Retinal pigment epithelial cell (primary cell): ENCODE results near the gene SEMA5A.

Experiments
- DNase-seq: peaks from one replicate; pipeline ENCODE4 v3.0.0-alpha.2; 2010; ENCODE audit warnings: low read depth
- H3K4me3 ChIP-seq: 2 replicates; pipeline ENCODE4 v1.5.1; 2011; ENCODE audit warnings: mild to moderate bottlenecking, low read length, control low read depth, moderate library complexity
- TF ChIP-seq, protein P1 (sequence below): conservative IDR thresholded peaks from 2 replicates; pipeline ENCODE4 v1.5.1; 2011; ENCODE audit warnings: low read depth, low read length, control low read depth, inconsistent platforms

Gene SEMA5A

DNA sequence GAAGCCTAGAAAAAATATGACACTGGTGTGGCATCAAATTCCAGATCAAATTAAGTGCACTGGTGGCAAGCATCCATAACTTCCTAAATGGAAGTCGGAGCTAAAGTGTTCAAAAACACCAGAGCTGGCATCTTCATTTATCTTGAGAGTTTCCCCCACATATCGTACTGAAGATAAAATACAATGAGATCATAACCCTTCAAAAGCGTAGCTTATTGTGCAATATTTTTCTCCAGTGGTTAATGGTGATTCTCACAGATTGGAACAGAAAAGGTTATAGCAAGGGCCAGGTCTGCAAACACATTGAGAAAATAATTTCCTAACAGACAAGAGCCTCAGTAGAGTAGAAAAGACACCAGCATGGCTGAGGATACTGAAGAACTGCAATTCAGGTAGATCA, 147.6 kb downstream of the SEMA5A start:
- H3K4me3 ChIP-seq: no peak overlapping the region
- TF ChIP-seq, protein P1, sequence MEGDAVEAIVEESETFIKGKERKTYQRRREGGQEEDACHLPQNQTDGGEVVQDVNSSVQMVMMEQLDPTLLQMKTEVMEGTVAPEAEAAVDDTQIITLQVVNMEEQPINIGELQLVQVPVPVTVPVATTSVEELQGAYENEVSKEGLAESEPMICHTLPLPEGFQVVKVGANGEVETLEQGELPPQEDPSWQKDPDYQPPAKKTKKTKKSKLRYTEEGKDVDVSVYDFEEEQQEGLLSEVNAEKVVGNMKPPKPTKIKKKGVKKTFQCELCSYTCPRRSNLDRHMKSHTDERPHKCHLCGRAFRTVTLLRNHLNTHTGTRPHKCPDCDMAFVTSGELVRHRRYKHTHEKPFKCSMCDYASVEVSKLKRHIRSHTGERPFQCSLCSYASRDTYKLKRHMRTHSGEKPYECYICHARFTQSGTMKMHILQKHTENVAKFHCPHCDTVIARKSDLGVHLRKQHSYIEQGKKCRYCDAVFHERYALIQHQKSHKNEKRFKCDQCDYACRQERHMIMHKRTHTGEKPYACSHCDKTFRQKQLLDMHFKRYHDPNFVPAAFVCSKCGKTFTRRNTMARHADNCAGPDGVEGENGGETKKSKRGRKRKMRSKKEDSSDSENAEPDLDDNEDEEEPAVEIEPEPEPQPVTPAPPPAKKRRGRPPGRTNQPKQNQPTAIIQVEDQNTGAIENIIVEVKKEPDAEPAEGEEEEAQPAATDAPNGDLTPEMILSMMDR: no peak
- no peak for DNase-seq

DNA sequence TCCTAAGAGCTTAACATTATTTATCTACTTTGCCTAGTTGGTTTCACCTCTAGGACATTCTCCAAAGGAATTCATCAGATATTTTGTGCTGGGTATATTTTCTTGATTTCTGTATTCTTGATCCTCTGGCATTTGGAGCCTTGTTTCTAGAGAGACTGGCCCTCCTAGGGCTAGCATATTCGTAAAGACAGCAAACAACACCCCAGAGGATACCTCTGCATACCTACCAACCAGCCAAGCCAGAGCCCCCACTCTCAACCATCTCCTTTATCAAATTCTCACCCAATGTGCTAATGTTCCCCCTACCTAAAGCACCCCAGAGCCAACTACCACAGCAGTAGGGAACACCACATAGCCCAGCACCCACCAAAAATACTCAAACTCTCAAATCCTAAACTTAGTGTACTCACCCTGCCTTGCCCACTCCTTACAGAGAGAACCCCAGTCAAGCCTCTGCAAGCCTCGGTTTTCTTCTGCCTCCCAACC, 149.5 kb downstream of the SEMA5A start:
- DNase-seq: no peak
- H3K4me3 ChIP-seq: no peak overlapping the region
- TF ChIP-seq, protein P1: no peak

DNA sequence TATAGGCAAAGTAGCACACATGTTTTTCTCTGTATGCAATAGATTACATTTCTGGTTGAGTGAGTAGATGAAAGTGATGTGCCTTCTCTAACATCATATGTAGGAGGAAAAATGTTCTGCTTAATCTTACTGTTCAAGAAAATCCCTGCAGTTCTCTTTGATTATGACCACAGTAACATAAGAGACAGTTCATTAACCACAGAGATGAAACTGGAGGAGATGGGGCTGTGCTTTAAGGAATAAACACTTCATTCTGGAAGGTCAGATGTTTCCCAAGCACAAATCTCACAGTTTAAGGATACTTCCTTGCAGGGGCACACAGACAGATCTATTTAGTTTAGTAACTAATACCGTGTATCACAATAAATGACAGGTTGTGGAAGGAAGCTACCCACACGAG, 150.2 kb downstream of the SEMA5A start:
- TF ChIP-seq, protein P1: no peak
- no peak overlapping the region for H3K4me3 ChIP-seq

DNA sequence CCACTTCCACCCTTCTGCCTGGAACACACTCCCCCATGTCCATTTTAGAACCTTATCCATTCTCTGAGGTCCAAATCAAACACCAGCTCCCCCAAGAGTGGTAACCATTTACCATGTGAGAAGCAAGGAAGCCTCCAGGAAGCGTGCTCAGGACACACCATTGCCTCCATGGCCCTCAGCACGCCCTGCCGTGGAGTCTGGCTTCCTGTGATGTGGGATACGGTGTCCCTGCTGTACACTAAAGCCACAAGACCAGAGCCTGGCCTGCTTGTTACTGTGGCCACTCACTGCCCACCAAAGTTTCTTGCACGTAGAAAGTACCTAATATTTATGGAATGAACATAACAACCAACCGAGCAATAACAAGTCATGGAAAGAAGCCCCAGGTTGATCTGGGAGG, 151.7 kb downstream of the SEMA5A start:
- no peak overlapping the region for H3K4me3 ChIP-seq
- DNase-seq: no peak
- TF ChIP-seq, protein P1: no peak

More for the DNA sequence above, 150.2 kb downstream of the SEMA5A start:
- DNase-seq: no peak

DNA sequence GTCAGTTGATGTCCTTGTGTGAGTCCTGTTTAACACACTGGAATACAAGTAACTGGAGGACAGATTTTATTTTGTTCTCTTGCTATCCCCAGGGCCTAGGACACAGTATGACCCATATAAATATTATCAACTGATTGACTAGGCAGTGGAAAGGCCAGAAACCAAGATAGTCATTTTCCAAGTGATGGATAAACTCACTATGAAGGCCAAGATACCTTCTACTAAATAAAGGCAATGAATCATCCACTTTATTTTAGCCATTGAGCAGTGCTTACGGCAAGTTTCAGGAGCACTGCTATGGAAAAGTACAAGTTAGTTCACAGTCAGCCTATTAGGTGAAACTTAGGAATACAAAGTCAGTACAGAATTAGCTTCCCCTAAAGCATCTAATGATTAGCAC, 153.2 kb downstream of the SEMA5A start:
- H3K4me3 ChIP-seq: no peak overlapping the region
- DNase-seq: no peak
- TF ChIP-seq, protein P1: no peak

DNA sequence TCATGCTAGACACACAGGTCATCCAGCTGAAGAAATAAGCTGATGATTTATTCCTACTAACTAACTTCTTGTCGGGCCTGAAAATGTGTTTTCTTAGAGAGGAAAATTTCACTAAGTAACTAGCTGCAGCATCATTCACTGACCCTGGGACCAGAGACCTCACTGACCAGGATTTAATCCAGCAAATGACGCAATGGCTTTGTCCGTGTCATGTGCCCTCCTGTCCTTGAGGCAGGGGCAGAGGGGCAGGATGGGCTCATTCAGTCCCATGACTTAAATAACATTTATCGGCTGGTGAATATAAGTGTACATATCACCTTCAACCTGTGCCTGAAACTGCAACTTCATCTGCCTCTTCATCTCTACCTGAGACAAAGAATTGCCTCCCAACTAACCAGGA, 154.8 kb downstream of the SEMA5A start:
- DNase-seq: no peak
- no peak overlapping the region for H3K4me3 ChIP-seq
- TF ChIP-seq, protein P1: no peak

DNA sequence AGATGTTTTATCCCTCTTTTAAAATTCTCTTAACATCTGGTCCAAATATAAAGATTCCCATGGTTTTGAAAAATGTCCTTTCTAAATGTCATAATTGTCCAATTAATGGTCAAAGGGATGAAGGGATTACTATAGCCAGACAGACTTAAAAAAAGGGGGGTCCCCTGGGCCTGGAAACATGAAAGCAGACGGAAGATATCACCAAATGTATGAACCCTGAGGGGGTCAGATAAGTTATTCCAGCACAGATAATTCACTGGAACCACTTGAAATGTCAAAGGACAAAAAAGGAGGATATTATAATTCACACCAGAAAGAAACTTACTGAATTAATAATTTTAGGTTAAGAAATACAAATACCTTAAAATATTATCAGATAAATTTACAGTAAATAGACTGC, 155.8 kb downstream of the SEMA5A start:
- TF ChIP-seq, protein P1: no peak
- no peak overlapping the region for H3K4me3 ChIP-seq
- no peak for DNase-seq
